Measurements from ENCODE around the gene ATP5F1E.

ATP5F1E gene

DNA sequence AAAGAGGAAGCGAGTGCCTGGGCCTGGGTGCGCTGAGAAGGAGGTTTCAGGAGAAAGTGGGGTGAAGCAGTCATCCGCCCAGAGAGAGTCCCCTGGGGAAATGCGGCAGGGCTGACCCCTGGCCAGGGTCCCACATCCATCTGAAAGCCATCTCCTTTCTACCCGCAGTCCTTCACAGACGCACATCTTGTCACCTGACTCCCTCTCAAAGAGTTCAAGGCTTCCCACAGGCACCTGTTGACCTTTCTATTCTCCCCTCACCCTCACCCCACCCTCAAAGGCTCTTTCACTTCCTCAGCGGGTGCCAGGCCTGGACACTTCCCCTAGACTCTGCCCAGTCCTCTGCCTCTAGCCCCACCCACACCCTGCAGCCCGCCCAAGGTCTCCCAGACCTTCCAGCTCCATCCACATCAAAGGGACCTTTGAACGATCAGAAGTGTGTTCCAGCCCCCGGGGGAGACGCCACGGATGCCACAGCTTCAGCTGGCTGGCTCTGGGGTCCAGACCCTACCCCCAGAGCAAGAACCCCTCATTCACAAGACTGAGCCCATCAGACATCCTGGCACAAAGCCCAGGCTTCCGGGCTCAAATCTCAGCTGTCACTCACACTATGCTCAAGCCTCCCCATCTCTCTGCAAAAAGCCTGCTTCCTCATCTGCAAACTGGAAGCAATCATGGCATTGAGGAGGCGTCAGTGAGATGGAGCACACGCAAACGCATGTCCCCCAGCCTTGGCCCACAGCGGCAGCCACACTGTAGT lies 27.2 kb downstream of the ATP5F1E start:
- no peak for DNase-seq

DNA sequence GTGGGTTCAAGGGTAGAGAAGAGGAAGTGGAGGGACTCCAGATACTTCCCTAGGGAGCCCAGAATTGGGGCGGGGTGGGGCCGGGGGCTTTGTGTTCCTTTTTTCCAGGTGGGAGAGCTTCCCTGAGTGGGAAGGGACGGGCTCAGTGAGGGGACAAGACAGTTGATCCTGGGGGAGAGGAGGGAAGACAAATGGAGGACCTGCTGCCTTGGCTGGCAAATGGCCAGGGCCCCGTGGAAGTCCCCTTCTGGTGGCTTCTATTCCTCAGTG lies 27.7 kb downstream of the ATP5F1E start:
- DNase-seq, result no peak

DNA sequence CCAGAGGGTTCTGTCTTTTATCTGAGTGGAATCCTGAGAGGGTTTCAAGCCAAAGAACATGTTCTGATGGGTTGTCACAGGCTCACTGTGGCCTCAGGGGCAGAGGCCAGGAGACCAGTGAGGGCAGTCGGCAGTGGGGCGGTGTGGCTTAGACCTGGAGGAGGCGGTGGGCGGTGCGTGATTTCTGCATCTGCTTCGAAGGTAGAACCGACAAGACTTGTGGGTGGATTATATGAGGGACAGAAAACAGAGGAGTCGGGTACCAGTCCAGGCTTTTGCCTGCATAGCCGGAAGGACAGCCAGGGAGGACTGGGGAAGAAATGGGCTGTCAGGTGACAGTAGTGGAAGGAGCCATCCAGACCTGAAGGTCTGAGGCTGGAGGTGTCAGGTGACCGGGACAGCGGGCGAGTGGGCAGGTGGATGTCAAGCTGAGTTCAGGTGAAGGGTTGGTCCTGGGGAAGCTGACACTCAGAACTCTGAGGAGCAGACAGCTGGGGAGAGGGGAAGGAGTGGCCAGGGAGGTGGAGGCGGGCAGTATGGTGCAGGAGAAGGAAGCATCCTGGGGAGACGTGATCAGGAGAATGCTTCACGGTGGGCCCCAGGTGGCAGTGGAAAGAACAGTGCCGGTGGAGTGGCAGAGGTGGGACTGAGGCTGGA lies 28.2 kb downstream of the ATP5F1E start:
- no peak for DNase-seq

DNA sequence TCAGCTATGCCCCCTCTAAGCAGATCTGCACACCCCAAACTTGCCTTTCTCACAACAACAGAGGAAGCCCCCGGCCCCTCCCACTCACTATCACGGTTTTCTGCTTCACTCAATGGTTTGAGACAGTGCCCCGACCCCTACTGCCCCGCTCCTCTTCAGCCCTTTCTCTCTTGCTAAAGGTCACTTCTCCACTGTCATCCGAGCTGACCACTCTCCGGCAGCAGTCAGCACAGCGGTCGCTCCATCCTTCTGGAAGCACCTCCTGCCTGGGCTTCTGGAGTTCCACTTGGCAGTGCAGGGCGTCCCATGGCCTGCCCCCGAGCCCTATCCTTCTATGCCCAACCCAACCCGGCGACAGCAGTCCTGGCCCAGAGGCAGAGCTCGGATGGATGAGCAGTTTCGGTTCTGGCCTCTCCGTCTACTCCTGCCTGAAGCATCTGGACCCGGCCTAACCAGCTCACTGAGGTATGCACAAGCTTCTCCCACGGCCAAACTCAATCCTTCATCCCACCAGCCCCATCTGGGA lies 29.2 kb downstream of the ATP5F1E start:
- no peak for DNase-seq

DNA sequence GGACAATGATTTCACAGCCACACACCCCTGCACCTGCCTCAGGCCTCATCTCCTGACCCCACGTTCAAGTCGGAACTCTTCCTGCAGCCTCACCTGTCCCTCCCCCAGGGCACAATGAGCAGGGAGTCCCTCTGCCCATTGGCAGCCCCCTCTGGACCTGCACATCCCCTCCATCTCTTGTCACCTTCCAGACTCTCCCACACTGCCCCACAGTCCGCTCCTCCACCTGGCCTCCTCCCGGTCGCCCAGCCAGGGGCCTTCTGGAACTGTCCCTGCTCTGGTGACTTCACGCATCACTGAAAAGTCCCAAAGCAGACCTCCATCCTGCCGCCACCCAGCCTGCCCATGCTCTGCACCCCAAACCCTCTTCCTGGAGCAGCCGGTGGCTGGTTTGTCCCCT lies 29.7 kb downstream of the ATP5F1E start:
- no peak for DNase-seq

GRCh38 chr20:59001449-59002171 lies 30.5 kb downstream of the ATP5F1E start:
- DNase-seq, result peak; percentile 8

DNA sequence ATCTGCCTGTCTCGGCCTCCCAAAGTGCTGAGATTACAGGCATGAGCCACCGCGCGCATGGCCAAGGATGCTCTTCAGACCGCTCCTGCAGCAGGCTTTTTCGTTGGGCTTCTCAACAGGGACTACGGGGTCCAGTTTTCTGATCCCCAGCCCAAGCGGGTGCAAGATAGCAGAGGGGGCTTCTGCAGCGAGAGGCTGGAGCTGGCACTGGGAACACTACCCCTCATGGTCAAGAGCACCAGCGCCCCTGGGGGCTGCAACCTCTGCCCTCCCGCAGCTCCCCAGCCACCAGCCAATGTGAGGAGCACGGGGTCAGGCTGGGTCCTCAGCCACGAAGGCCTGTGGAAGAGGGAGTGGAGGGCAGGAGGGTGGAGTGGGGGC lies 31.1 kb downstream of the ATP5F1E start:
- no peak for DNase-seq

DNA sequence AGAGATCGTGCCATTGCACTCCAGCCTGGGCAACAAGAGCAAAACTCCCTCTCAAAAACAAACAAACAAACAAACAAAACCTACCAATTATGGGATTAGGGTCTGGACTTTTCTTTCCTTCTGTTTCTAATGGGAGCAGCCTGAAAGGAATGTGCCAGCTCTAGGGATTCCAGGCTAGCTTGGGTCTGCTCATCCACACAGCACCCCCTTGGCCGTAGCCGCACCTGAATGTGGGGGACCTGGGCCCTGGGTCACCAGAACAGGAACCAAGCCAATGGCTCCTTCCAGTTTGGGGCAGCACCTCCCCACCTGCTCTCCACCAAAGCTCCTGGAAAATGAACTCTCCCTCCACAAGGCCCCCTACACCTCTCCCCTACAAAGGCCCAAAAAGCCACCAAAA lies 31.8 kb downstream of the ATP5F1E start:
- peak; percentile 5 for DNase-seq

DNA sequence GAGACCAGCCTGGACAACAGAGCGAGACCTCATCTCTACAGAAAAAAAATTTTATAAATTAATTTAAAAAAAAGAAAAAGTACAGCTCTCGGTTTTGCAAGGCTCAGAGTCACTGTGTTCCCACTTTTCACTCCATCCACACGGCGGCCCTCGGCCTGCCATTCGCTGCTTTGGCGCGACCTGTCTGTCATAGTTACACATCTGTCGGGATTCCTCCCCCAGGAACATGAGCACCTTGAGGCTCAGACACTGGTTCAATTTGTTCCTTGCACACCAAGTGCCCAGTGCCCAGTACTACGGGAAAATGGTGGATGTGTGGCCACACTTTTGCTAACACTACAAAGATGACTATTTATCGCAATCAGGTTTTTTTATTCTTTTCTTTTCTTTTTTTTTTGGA lies 33.5 kb downstream of the ATP5F1E start:
- no peak for DNase-seq

- DNase-seq, result no peak
These were observed 34.9 kb downstream of the ATP5F1E start for GRCh38 chr20:58997141-58997770.

GRCh38 chr20:58996226-58996611 lies 35.9 kb downstream of the ATP5F1E start:
- DNase-seq, result no peak

GRCh38 chr20:58995461-58996225 lies 36.5 kb downstream of the ATP5F1E start:
- no peak for DNase-seq

DNA sequence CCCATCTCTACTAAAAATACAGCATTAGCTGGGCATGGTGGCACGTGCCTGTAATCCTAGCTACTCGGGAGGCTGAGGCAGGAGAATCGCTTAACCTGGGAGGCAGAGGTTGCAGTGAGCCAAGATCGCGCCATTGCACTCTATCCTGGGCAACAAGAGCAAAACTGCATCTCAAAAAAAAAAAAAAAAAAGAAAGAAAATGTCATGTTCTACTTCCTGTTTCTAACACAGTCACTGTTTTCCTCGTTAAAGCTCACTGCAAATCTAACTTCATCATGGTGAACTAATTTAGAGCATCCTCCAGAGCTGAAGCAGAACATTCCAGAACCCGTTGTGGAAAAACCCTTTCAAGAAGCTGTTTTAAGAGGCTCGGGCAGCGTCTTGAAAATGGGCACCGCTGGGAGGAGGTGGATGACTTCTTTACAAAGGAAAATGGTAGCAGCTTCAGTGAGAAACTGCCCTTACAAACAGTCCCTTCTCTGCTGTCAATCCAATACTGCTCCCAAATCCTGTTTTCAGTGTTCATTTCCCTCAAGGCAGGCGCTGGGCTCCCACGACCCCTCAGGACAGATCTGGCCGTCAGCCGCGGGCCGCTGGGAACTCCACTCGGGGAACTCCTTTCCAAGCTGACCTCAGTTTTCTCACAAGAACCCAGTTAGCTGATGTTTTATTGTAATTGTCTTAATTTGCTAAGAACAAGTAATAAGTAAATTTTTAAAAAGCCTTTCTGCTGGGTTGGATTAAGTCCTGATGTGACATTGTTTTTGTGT lies 37.6 kb downstream of the ATP5F1E start:
- no peak for DNase-seq

GRCh38 chr20:58993332-58994248 lies 38.5 kb downstream of the ATP5F1E start:
- DNase-seq, result no peak

DNA sequence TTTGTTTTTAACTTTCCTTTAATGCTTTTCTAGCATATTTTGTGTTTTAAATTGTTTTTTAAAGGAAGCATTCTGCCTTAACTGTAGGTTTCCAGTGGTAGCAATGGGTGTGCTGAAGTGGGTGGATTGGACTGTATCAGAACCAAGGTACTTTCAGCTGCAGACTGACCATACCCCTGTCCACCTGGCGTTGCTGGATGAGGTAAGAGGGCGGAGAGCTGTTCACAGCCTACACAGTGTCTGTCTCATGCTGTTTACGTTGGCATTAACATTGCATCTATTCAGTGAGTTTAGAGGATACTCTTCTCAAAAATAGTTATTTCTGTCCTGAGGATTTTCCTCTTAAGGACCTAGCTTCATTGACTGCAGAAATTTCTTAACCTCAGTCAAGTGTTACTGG lies 39.2 kb downstream of the ATP5F1E start:
- no peak for DNase-seq

DNA sequence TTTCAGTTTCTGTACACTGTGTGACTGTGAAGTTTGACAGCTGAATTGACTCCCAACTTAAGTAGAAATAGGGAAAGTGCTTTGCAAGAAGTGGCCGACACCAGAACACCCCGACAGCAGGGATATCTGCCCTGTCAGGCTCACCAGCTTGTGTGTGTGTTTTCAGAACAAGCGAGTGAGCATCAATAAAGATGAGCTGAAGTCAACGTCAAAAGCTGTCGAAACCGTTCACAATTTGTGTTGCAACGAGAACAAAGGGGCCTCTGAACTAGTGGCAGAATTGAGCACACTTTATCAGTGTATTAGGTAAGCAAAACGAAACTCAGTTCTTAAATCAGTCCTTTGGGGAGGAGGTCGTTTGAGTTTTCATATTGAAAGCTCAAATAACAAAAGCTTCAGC lies 40.4 kb downstream of the ATP5F1E start:
- no peak for DNase-seq

DNA sequence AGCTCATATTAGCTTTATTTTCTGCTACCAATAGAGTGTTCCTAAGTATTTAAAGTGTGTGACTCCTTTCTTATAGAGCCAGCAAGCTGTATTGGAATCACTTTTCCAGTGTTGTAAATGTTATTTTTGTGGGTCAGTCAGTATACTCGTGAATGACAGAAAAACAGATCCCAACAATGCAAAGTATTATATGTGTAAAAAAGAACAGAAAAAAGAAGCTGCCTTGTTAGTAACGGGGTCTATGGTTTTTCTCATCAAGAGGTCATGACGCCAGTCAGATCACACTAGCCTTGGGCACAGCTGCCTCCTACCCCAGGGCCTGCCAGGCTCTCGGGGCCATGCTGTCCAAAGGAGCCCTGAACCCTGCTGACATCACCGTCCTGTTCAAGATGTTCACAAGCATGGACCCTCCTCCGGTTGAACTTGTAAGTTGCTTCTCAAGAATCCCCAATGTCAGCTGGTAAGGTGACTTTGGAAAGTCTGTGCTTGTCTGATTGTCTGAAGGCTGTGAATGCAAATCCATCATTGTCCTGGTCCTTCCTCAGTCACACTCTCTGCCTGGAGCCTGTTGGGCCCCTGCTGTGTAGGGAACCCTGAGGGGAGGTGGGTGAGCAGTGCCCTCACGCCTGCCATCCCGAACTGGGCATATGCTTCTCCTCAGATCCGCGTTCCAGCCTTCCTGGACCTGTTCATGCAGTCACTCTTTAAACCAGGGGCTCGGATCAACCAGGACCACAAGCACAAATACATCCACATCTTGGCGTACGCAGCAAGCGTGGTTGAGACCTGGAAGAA lies 41.3 kb downstream of the ATP5F1E start:
- no peak for DNase-seq

DNA sequence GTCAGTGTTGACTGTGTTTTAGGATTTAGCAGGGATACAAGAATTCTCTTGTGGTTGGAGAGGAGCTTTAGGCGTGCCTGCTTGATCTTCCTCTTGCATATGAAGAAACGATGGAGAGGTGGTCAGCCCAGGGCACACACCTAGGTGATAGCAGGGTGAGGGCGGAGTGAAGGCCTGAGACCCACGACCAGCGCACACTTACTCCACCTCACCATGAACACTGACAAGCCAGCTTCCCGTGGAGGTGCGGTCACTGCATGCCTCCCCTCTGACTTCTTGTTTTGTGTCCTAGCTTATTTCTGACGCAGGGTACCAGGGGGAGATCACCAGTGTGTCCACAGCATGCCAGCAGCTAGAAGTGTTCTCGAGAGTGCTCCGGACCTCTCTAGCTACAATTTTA lies 42.9 kb downstream of the ATP5F1E start:
- no peak for DNase-seq

DNA sequence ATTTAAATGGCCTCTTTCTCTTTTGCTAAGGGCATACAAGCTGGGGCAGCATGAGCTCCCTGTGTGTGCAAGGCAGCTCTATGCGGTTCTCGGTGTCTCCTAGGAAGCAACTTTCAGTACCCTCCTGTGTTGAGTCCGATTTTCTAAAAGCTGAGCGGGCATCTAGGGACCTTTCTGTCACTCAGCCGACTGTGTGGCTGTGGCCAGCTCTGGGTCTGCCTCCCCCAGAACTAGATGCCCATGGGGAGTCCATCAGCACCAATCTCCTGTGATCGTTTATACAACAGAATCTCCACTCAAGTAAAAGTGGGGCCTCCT lies 43.6 kb downstream of the ATP5F1E start:
- no peak for DNase-seq
